Endothelial cell (in vitro differentiated cells): Measurements from ENCODE around the gene CROCC. TPM values are rescaled to one million over a fixed set of nuclear protein-coding genes. Genes with fewer than 3 reads are reported as not detected.
"Not testable (repeated sequence)": the region's sequence is repeated elsewhere in the genome, so short reads cannot be mapped to it uniquely, and the experiment has no call there.

ENCODE experiments used
- DNase-seq: peaks from one replicate; pipeline ENCODE4 v3.0.0; 2021; ENCODE audit warnings: low spot score
- H3K27ac Mint-ChIP-seq: one replicate; pipeline ENCODE4 v1.8.0; 2021; ENCODE audit warnings: mixed read lengths, inconsistent platforms; ENCODE audit not compliant: unreplicated experiment
- H3K27me3 Mint-ChIP-seq: one replicate; pipeline ENCODE4 v1.8.0; 2021; ENCODE audit warnings: mild to moderate bottlenecking, moderate library complexity, mixed read lengths, inconsistent platforms; ENCODE audit not compliant: unreplicated experiment
- H3K36me3 Mint-ChIP-seq: one replicate; pipeline ENCODE4 v1.8.0; 2021; ENCODE audit warnings: mild to moderate bottlenecking, low read depth, mixed read lengths, inconsistent platforms; ENCODE audit not compliant: unreplicated experiment
- H3K4me1 Mint-ChIP-seq: one replicate; pipeline ENCODE4 v1.8.0; 2021; ENCODE audit warnings: mild to moderate bottlenecking, mixed read lengths, inconsistent platforms; ENCODE audit not compliant: unreplicated experiment
- H3K4me3 Mint-ChIP-seq: one replicate; pipeline ENCODE4 v1.8.0; 2021; ENCODE audit warnings: mild to moderate bottlenecking, mixed read lengths, inconsistent platforms; ENCODE audit not compliant: unreplicated experiment
- H3K9me3 Mint-ChIP-seq: one replicate; pipeline ENCODE4 v1.8.0; 2021; ENCODE audit warnings: mixed read lengths, inconsistent platforms; ENCODE audit not compliant: unreplicated experiment
- long read RNA-seq: library from polyadenylated mRNA; unstranded; transcript quantifications from one replicate; pipeline ENCODE4 v2.0.0, GENCODE V29; 2020; ENCODE audit not compliant: unreplicated experiment
- total RNA-seq: library from RNA; stranded (reverse); fragmentation: NEBNext Ultra II Directional; extraction: Animal tissue kit (Norgen Biotek cat#: 25700); gene quantifications from one replicate; pipeline ENCODE4 v1.2.1, GENCODE V29; 2021; ENCODE audit not compliant: unreplicated experiment
- TF ChIP-seq, protein P1 (sequence below): fragments of 200-600 bp; sonication (generic); IDR thresholded peaks from one replicate; pipeline ENCODE4 v1.5.0; 2021; ENCODE audit warnings: antibody characterized with exemption; ENCODE audit not compliant: unreplicated experiment

CROCC gene, protein sequence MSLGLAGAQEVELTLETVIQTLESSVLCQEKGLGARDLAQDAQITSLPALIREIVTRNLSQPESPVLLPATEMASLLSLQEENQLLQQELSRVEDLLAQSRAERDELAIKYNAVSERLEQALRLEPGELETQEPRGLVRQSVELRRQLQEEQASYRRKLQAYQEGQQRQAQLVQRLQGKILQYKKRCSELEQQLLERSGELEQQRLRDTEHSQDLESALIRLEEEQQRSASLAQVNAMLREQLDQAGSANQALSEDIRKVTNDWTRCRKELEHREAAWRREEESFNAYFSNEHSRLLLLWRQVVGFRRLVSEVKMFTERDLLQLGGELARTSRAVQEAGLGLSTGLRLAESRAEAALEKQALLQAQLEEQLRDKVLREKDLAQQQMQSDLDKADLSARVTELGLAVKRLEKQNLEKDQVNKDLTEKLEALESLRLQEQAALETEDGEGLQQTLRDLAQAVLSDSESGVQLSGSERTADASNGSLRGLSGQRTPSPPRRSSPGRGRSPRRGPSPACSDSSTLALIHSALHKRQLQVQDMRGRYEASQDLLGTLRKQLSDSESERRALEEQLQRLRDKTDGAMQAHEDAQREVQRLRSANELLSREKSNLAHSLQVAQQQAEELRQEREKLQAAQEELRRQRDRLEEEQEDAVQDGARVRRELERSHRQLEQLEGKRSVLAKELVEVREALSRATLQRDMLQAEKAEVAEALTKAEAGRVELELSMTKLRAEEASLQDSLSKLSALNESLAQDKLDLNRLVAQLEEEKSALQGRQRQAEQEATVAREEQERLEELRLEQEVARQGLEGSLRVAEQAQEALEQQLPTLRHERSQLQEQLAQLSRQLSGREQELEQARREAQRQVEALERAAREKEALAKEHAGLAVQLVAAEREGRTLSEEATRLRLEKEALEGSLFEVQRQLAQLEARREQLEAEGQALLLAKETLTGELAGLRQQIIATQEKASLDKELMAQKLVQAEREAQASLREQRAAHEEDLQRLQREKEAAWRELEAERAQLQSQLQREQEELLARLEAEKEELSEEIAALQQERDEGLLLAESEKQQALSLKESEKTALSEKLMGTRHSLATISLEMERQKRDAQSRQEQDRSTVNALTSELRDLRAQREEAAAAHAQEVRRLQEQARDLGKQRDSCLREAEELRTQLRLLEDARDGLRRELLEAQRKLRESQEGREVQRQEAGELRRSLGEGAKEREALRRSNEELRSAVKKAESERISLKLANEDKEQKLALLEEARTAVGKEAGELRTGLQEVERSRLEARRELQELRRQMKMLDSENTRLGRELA (N-terminal part only)
- total RNA-seq = 38.9 TPM
- long read RNA-seq, partial matches to known transcripts = 6 of 11 reads
- long read RNA-seq, other reads (novel, unspliced or antisense) = 5 of 11 reads

DNA sequence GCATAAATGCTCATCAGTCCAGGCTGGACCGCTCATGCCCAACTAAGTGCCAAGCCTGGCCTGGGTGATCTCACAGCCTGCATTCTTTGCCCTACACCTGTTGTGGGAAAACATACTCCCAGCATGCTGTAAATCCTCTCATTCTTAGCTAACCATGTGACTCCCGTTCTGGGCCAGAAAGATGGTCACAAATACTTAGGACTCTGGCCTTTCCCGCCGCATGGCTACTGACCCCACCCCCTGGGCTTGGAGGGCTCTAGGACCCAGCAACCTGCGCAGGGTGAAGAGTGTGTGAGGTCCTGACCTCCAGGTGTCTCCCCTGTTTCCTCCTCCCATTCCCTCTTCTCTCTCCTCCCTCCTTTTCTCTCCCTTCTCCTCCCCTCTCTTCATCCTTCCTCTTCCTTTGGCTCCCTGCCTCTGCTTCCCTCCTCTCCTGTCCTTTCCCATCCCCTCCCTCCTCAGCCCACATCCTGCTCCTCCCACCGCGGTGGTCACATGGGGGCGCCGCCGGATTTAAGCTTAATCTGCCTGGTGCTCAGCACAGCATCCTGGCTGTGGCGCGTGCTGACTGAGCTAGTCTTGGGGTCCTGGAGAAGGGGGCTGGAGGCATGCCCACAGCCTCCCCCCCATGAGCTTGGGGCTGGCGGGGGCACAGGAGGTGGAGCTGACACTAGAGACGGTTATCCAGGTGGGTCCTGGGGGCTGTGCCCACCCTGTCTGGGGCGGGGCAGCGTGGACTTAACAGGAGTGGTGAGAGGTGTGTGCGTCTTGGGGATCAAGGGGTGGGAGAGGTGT, at the start of gene CROCC:
Gene CROCC (plus strand): TSS at position 541 of the 795 bp plus-strand sequence. CDS start 88 bp downstream, at position 629.
- DNase-seq = peak; percentile 77
- peaks cover 21% of the 10 kb centered on the region for H3K4me1 Mint-ChIP-seq
- H3K27me3 Mint-ChIP-seq = peaks cover 24% of the 10 kb centered on the region
- H3K36me3 Mint-ChIP-seq = peaks cover 10% of the 10 kb centered on the region
- TF ChIP-seq, protein P1, sequence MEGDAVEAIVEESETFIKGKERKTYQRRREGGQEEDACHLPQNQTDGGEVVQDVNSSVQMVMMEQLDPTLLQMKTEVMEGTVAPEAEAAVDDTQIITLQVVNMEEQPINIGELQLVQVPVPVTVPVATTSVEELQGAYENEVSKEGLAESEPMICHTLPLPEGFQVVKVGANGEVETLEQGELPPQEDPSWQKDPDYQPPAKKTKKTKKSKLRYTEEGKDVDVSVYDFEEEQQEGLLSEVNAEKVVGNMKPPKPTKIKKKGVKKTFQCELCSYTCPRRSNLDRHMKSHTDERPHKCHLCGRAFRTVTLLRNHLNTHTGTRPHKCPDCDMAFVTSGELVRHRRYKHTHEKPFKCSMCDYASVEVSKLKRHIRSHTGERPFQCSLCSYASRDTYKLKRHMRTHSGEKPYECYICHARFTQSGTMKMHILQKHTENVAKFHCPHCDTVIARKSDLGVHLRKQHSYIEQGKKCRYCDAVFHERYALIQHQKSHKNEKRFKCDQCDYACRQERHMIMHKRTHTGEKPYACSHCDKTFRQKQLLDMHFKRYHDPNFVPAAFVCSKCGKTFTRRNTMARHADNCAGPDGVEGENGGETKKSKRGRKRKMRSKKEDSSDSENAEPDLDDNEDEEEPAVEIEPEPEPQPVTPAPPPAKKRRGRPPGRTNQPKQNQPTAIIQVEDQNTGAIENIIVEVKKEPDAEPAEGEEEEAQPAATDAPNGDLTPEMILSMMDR = no peak
- peak within 1 kb of the TSS; percentile 64 for H3K27ac Mint-ChIP-seq
- H3K9me3 Mint-ChIP-seq = no peaks in the 10 kb centered on the region
- peak within 1 kb of the TSS; percentile 89 for H3K4me3 Mint-ChIP-seq

DNA sequence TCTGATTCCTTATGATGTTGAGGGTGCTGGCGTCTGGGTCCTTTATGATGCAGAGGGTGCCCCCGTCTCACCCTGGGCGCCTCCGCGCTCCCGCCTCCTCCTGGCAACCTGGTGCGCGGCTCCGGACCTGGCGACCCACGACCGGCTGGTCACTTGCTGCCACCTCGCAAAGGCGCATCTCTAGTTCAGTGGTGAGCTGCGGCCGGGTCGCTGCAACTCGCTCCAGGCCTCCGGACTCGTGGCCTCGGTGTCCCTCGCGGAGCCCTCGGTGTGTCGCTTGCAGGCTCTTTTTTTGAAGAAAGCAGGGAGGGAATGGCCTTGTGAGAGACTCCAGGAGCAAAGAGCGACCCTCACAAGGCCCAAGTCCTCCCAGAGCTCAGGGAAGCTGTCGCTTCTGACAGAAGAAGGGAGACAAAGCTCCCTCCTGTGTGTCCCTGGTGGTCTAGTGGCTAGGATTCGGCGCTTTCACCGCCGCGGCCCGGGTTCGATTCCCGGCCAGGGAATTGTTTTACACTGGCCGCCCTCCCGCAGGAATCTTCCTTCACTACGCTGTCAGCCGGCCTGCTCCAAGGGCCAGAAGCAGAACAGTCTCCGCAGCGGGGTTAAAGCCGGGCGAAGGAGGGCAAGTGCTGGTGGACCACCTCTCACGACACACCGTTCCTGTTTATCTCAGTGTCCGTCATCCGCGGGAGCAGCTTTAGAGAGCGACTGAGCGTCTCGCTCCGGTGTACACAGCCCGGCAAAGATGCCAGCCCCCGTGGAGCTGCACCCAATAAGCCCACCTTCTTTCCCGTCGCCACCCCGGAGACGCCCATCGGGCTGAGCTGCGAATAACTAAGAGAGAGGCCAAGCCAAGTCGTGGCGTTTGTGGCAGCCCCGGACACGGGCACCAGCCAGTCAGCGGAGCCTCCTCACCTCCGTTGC, 49.3 kb upstream of the CROCC start:
- not testable (repeated sequence) for H3K36me3 Mint-ChIP-seq, H3K4me1 Mint-ChIP-seq, H3K27ac Mint-ChIP-seq, H3K9me3 Mint-ChIP-seq
- Mint-ChIP-seq H3K27me3 (peaks cover 15% of the 10 kb centered on the region), H3K4me3 (peak overlapping the region; percentile 87)
- DNase-seq = peak; percentile 84

DNA sequence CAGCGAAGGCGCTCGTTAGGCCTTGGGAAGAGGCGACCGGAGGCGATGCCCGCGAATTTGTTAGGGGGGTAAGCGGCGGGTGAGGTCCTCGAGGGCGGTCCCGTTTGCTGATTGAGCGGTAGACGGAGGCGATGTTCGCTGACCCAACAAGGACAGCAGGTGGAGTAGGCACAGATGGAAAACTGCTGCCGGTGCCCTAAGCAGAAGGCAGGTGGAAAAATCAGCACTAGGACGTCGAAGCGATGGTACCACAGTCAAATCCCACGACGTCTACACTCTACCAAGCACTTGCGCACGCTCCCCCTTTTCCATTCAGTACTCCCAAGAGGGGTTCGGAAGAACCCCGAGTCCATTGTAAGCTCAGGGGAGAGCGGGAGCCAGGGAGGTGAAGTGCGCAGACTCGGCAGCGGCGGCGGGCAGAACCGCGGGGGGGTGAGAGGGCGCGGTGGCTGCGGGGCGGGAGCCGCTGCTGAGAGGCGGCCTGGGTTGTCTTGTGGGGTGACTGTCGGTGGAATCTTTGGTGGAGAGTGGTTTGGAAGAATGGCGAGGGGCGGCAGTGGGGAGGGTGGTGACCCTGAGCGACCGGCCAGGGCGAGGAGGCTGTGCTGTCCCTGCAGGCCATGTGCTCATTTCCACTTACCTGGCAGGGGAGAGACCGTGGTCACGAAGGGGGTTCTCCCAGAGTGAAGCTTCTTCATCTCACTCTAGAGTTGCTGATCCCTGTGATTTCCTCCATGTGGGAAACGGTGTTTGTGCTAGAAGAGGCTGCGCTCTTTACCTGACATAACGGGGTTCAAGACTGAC, 48.5 kb upstream of the CROCC start:
- H3K27me3 Mint-ChIP-seq = peaks cover 15% of the 10 kb centered on the region
- H3K4me3 Mint-ChIP-seq = peak overlapping the region; percentile 74
- not testable (repeated sequence) for H3K9me3 Mint-ChIP-seq, H3K36me3 Mint-ChIP-seq, DNase-seq, H3K4me1 Mint-ChIP-seq
- H3K27ac Mint-ChIP-seq = peak overlapping the region; percentile 38

DNA sequence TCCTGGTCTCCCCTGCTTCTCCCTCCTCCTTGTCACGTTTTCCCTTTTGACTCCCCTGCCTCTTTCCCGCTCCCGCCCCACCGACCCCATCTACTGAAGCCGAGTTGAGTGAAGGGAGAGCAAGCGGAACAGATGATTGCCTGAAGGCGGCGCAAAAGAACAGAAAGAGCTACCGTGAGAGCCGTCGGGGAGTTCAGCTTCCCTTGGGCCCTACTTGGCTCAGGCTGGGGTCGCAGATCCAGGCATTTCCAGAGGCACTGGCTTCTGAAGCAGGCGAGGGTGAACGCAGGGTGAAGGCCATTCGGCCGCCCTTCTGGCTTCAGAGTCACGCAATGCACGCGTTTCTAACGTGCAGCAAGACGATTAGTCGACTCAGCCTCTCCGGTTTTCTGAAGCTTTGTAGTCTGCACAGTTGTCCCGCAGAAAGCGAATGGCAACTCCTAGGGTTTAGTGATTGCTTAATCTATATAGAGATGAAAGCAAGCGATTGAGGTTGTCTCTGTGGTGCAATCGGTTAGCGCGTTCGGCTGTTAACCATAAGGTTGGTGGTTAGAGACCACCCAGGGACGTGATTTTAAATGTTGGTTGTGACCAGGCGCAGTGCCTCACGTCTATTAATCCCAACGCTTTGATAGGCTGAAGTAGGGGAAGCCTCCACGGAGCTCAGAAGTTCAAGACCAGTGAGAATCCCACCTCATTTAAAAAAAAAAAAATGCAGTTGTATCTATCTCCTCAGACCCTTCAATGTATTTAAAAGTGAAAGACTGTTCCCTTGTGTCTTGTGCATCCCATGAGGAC, 46.6 kb upstream of the CROCC start:
- not testable (repeated sequence) for DNase-seq, H3K4me1 Mint-ChIP-seq, H3K36me3 Mint-ChIP-seq, H3K4me3 Mint-ChIP-seq, H3K9me3 Mint-ChIP-seq, H3K27ac Mint-ChIP-seq
- H3K27me3 Mint-ChIP-seq = peaks cover 15% of the 10 kb centered on the region

DNA sequence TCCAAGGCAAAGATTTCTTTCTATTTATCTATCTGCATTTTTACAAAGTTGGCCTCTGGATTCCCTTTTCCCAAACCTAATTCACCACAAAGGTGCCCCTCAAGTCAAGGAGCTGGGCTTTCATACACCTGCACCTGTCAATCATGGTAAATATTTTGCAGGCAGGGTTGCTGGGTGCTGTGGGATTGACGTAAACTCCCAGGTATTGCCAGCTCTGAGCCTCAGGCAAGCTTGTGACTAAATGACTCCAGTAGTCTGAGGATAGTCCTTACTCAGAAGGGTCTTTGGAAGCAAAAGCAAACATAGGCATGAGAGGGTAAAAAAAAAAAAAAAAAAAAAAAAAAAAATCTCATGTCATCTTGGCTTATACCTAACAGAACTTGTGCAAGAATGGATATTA, 40.0 kb upstream of the CROCC start:
- H3K27ac Mint-ChIP-seq, H3K4me3 Mint-ChIP-seq, H3K9me3 Mint-ChIP-seq: not testable (repeated sequence)

More for the DNA sequence above, 40.0 kb upstream of the CROCC start:
- H3K4me1 Mint-ChIP-seq, H3K36me3 Mint-ChIP-seq, DNase-seq, H3K27me3 Mint-ChIP-seq: not testable (repeated sequence)
